OCI-LY3 (cell line): ENCODE results near the gene LDLRAD4.

Source experiments
- H2AFZ ChIP-seq: fragments of 200-600, 300-600 bp; shearing (Covaris generic); 2 replicates; pipeline ENCODE4 v1.6.0; 2014; ENCODE audit warnings: antibody characterized with exemption, low read depth, low read length
- H3K27ac ChIP-seq: fragments of 200-600, 300-600 bp; sonication (generic); 2 replicates; pipeline ENCODE4 v1.5.1; 2014; ENCODE audit warnings: mild to moderate bottlenecking, low read length, moderate library complexity, mixed read lengths
- H3K27me3 ChIP-seq: fragments of 200-600, 300-600 bp; sonication (generic); 2 replicates; pipeline ENCODE4 v1.6.1; 2014; ENCODE audit warnings: low read depth, low read length, mixed read lengths
- H3K36me3 ChIP-seq: fragments of 200-600, 300-600 bp; sonication (generic); replicated peaks from 2 replicates; pipeline ENCODE3; 2014; ENCODE audit warnings: low read depth, low read length, mixed read lengths
- H3K4me1 ChIP-seq: fragments of 300-600, 200-600 bp; sonication (generic); 2 replicates; pipeline ENCODE4 v1.6.1; 2014; ENCODE audit warnings: low read length, mixed read lengths
- H3K4me2 ChIP-seq: fragments of 200-600, 300-600 bp; sonication (generic); 2 replicates; pipeline ENCODE4 v1.6.1; 2014; ENCODE audit warnings: low read length, mixed read lengths
- H3K4me3 ChIP-seq: fragments of 300-600, 200-600 bp; sonication (generic); 2 replicates; pipeline ENCODE4 v1.5.1; 2014; ENCODE audit warnings: antibody characterized with exemption, mild to moderate bottlenecking, low read length, moderate library complexity
- H3K79me2 ChIP-seq: fragments of 300-600, 200-600 bp; shearing (Covaris generic); 2 replicates; pipeline ENCODE4 v1.6.1; 2014; ENCODE audit warnings: mild to moderate bottlenecking, low read length, mixed read lengths
- H3K9ac ChIP-seq: fragments of 300-600, 200-600 bp; shearing (Covaris generic); 2 replicates; pipeline ENCODE4 v1.6.0; 2014; ENCODE audit warnings: mild to moderate bottlenecking, low read length, moderate library complexity
- H3K9me3 ChIP-seq: fragments of 200-600, 300-600 bp; shearing (Covaris generic); 2 replicates; pipeline ENCODE4 v1.6.1; 2014; ENCODE audit warnings: low read length, mixed read lengths; ENCODE audit not compliant: insufficient read depth
- H4K20me1 ChIP-seq: fragments of 200-600, 300-600 bp; sonication (generic); 2 replicates; pipeline ENCODE4 v1.6.1; 2016; ENCODE audit warnings: low read length, mixed read lengths; ENCODE audit not compliant: insufficient read depth
- EZH2phosphoT487 ChIP-seq: fragments of 200-600 bp; shearing (Covaris generic); IDR thresholded peaks from 2 replicates; pipeline ENCODE4 v1.6.1; 2018; ENCODE audit warnings: antibody characterized with exemption, mixed run types, low read depth
- TF ChIP-seq, protein P1 (sequence below): fragments of 200-600, 300-600 bp; sonication (generic); IDR thresholded peaks from 2 replicates; pipeline ENCODE4 v1.5.1; 2014; ENCODE audit warnings: antibody characterized with exemption, low read length, low read depth

Gene LDLRAD4

DNA sequence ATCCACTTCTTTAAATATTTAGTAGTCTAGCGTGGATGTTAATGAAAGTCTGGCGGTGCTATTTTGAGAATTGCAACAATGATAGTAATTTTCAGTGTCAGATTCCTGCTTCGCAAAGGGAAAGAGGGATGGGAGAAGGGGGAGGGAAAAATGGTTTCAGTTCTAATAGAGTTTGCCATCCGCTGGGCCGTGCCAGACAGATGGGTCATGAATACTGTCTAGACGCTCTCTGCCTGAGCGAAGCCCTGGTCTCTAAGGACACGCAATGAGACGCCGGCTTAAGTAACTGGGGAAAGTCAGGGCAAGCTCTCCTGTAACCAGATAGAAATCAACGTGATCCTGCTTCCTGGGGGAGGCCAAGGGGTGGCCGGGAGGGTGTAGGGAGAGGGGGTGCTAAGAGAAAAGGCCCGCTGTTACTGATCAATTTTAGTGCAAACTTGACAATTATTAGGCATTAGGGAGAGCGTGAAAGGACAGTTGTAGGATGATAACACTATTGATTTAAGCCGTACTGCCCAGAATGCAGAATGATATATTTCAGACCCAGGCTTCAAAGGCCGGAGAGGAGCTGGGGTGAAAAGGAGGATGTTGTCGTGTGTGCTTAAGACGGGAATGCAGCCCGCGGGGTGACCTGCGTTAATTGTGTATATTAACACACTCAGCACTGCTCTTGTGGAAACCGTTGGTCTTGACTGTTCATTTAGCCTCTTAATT is 229.2 kb downstream of the LDLRAD4 start:
- H3K4me2 ChIP-seq: peak overlapping the region; percentile 56
- no peaks in the 10 kb centered on the region for H3K79me2 ChIP-seq
- H3K27me3 ChIP-seq: peaks cover 59% of the 10 kb centered on the region
- H3K4me3 ChIP-seq: peak overlapping the region; percentile 41
- no peaks in the 10 kb centered on the region for H4K20me1 ChIP-seq
- no peak overlapping the region for H3K9ac ChIP-seq
- no peaks in the 10 kb centered on the region for H3K9me3 ChIP-seq
- H2AFZ ChIP-seq: no peak overlapping the region
- no peak overlapping the region for H3K27ac ChIP-seq
- TF ChIP-seq, protein P1, sequence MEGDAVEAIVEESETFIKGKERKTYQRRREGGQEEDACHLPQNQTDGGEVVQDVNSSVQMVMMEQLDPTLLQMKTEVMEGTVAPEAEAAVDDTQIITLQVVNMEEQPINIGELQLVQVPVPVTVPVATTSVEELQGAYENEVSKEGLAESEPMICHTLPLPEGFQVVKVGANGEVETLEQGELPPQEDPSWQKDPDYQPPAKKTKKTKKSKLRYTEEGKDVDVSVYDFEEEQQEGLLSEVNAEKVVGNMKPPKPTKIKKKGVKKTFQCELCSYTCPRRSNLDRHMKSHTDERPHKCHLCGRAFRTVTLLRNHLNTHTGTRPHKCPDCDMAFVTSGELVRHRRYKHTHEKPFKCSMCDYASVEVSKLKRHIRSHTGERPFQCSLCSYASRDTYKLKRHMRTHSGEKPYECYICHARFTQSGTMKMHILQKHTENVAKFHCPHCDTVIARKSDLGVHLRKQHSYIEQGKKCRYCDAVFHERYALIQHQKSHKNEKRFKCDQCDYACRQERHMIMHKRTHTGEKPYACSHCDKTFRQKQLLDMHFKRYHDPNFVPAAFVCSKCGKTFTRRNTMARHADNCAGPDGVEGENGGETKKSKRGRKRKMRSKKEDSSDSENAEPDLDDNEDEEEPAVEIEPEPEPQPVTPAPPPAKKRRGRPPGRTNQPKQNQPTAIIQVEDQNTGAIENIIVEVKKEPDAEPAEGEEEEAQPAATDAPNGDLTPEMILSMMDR: no peak
- 0 out of 2 replicates have a peak, but pooled peaks have one; percentile 36 for TF ChIP-seq EZH2phosphoT487
- no peaks in the 10 kb centered on the region for H3K36me3 ChIP-seq
- H3K4me1 ChIP-seq: peaks cover 10% of the 10 kb centered on the region; the same call in 1 of the 2 replicates

- H2AFZ ChIP-seq: no peak overlapping the region
- H3K4me3 ChIP-seq: peak overlapping the region; percentile 41
- TF ChIP-seq, protein P1: no peak
- TF ChIP-seq EZH2phosphoT487: no peak
- H3K27me3 ChIP-seq: peaks cover 58% of the 10 kb centered on the region
- peaks cover 10% of the 10 kb centered on the region; the same call in 1 of the 2 replicates for H3K4me1 ChIP-seq
- no peak overlapping the region for H3K9ac ChIP-seq
- no peaks in the 10 kb centered on the region for H3K36me3 ChIP-seq
- peak overlapping the region; percentile 56 for H3K4me2 ChIP-seq
- H3K79me2 ChIP-seq: no peaks in the 10 kb centered on the region
- no peaks in the 10 kb centered on the region for H4K20me1 ChIP-seq
- H3K9me3 ChIP-seq: no peaks in the 10 kb centered on the region
- no peak overlapping the region for H3K27ac ChIP-seq
Measured at GRCh38 chr18:13448335-13448795, 229.8 kb downstream of the LDLRAD4 start.

GRCh38 chr18:13449651-13450050 is 231.1 kb downstream of the LDLRAD4 start:
- H3K36me3 ChIP-seq: no peaks in the 10 kb centered on the region
- no peak overlapping the region for H3K27ac ChIP-seq
- no peak overlapping the region for H2AFZ ChIP-seq
- no peak overlapping the region for H3K4me2 ChIP-seq
- H3K9ac ChIP-seq: no peak overlapping the region
- no peaks in the 10 kb centered on the region for H3K9me3 ChIP-seq
- H3K79me2 ChIP-seq: no peaks in the 10 kb centered on the region
- TF ChIP-seq, protein P1: no peak
- no peak for TF ChIP-seq EZH2phosphoT487
- H3K4me1 ChIP-seq: peaks cover 10% of the 10 kb centered on the region; the same call in 1 of the 2 replicates
- H3K27me3 ChIP-seq: peaks cover 53% of the 10 kb centered on the region
- H4K20me1 ChIP-seq: no peaks in the 10 kb centered on the region
- H3K4me3 ChIP-seq: no peak overlapping the region

DNA sequence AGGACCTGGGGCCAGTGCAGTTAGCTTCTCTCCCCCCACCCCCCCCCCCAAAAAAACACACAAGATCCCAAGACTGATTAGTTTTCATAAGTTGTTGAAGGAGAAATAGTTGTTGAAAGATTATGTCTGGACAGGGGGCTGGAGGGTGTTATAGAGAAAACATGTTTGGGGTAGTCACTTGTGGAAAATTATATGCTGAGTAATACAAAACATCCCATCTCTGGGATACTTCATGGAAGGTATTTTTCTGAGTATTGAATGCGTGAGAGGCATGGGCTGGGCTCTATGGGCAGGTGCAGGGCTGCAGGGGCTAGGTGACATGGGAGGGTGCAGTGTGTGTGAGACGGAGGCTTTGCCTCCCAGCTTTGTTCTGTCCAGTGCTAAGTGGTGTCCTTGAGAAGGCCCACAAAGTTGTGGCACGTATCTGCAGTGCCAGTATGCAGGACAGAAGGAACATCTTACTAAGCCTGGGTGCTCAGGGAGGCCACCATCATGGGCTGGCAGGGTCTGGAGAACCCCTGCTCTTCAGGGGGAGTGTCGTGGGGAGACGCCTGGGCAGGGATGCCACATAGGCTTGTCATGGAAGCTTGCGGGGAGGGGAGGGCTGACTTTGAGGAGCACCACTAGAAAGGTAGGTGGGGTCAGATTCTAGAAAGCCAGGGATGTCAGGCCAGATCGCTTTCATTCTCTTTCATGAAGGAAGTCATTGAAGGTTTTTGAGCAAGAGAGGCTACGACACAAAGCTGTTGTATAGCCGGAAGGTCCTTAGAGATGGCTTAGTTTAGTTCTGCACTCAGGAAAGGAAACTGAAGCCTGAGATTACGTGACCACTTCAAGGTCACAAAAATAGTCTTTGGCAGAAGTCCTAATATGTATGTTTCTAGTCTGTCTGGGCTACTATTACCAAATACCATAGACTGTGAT is 232.0 kb downstream of the LDLRAD4 start:
- Histone ChIP-seq H3K9me3 (no peaks in the 10 kb centered on the region), H3K79me2 (no peaks in the 10 kb centered on the region), H3K4me1 (peaks cover 10% of the 10 kb centered on the region), H2AFZ (no peak overlapping the region), H3K4me3 (no peak overlapping the region), H3K27ac (no peak overlapping the region), H4K20me1 (no peaks in the 10 kb centered on the region), H3K4me2 (no peak overlapping the region), H3K36me3 (no peaks in the 10 kb centered on the region), H3K9ac (no peak overlapping the region), H3K27me3 (peaks cover 53% of the 10 kb centered on the region)
- TF ChIP-seq EZH2phosphoT487: no peak
- TF ChIP-seq, protein P1: no peak
